Stimulated activated CD4-positive, alpha-beta T cell treated with anti-CD3 and anti-CD28 coated beads, Interleukin-1b, Interleukin-23, amount 100 ng/mL, for 1 hour (primary cell): ENCODE measurements around the gene MAGI1.
"Not testable (repeated sequence)": the region's sequence is repeated elsewhere in the genome, so short reads cannot be mapped to it uniquely, and the experiment has no call there.

Experiments used
- DNase-seq, 2 donors: peaks; one replicate each; pipeline ENCODE4 v3.0.0-alpha.2; 2020; ENCODE audit warnings: low read depth in 2 of 2

The MAGI1 gene

DNA sequence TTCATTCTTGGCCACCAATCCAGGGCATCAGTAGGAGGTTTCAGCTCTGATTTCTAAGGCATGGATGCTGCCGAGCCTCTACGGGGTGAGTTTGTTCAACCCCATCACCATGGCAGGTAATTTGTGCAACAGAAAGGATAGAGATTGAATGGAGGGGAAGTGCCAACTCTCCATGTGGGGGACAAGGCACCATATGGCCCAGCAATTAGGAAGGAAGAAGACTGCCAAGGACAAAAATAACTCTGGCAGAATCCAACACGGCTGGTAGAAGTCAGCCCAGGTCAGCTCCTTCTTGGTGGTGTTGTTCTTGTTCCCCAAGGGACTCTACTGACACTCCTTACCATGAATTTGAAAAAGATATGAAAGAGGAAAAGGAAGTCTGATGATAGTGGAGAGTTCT, 503.9 kb downstream of the MAGI1 start:
- DNase-seq = no peak

- no peak for DNase-seq
Measured at GRCh38 chr3:65532749-65533148, 506.0 kb downstream of the MAGI1 start.

DNA sequence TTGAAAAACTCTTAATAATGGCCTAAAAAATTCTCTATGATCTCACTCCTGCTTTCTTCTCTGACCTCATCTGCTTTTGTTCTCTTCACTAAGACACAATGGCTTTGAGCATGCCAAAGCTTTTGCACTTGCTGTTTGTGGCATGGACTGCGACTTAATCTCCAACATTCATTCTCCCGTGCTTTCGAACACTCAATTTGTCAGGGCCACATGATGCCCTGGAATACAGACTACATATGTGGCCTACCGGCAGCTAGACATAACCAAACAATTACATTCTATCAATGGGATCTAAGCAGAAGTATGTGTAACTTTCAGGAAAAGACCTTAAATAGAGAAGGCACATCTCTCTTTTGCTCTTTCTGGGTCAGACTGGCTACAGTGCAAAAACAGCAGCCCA, 506.5 kb downstream of the MAGI1 start:
- no peak for DNase-seq

- DNase-seq = no peak
Measured at GRCh38 chr3:65531499-65531898, 507.2 kb downstream of the MAGI1 start.

GRCh38 chr3:65526656-65527055, 512.1 kb downstream of the MAGI1 start:
- no peak for DNase-seq

GRCh38 chr3:65524584-65524983, 514.1 kb downstream of the MAGI1 start:
- DNase-seq = no peak

- DNase-seq = no peak
Measured at GRCh38 chr3:65523878-65524277, 514.8 kb downstream of the MAGI1 start.

DNA sequence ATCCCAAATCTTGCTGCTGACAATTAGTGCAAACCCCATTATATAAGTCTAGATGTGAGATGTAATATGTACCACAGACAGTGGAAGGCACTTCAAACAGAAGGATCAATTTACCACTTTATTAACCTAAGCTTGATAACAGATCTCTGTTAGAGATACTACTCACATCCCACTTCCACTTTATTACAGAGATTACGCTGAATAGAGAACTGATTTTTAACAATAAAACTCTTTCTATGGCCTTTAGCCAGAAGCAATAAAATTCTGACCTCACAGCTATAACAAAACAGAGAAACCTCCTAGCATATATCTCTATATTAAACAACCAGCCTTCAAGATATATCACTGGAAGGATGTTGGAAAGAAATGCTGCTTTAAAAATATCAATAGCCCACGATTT, 517.7 kb downstream of the MAGI1 start:
- DNase-seq = no peak

DNA sequence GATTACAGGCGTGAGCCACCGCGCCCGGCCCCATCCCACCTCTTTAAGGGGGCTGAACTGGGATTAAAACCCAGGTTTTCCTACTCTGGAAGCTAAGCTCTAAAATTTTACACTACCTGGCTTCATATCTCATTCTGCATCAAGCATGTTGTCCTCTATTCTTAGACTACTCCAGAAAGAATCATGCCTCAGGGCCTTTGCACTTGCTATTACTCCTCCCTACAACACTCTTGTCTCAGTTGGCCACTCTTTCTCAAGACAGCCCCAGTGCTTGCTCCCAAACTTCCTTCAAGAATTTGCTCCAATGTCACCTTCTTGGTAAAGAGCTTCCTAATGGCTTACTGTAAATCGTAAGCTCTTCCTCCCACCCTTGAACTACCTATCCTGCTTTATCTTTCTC, 521.7 kb downstream of the MAGI1 start:
- DNase-seq = no peak

DNA sequence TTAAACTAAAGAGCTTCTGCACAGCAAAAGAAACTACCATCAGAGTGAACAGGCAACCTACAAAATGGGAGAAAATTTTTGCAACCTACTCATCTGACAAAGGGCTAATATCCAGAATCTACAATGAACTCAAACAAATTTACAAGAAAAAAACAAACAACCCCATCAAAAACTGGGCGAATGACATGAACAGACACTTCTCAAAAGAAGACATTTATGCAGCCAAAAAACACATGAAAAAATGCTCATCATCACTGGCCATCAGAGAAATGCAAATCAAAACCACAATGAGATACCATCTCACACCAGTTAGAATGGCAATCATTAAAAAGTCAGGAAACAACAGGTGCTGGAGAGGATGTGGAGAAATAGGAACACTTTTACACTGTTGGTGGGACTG, 524.4 kb downstream of the MAGI1 start:
- not testable (repeated sequence) for DNase-seq

DNA sequence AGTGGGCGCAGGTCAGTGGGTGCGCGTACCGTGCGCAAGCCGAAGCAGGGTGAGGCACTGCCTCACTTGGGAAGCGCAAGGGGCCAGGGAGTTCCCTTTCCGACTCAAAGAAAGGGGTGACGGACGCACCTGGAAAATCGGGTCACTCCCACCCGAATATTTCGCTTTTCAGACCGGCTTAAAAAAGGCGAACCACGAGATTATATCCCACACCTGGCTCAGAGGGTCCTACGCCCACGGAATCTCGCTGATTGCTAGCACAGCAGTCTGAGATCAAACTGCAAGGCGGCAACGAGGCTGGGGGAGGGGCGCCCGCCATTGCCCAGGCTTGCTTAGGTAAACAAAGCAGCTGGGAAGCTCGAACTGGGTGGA, 529.3 kb downstream of the MAGI1 start:
- DNase-seq = not testable (repeated sequence)

GRCh38 chr3:65508750-65509422, 529.8 kb downstream of the MAGI1 start:
- DNase-seq = no peak

DNA sequence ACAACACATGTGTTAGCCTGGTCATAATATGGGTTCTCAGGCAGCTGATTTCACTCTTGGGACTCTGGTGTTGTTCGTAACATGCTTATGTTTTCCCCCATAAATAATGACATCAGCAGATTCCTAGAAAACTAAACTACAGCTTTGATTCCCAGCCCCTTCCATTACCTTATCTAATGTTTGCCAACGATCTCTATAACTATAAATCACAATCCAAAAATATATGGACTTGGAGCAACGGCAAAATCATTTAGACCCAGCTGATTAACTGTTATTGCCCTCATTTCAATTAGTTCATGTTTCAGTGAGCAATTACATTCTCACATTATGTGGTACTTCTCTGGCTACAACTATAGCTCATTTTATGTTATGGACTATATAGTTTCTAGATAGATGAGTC, 531.3 kb downstream of the MAGI1 start:
- no peak for DNase-seq

DNA sequence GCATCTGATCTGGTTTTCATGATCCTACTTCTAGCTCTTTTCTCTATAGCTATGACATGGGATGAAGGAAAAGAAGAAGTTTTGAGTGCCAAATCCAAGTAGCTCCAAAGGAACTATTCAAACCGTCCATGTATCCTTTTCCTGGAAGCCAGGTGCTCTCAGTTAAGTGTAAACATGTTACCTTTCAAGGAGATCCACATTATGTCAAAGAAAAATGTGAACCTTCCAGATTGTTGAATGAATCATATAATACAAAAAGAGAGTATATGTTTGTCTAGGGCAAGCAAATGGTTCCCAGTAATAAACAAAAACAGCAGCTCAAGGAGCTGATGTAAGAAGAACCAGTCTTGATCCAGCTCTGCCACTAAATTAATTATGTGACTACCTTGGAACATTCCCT, 534.9 kb downstream of the MAGI1 start:
- DNase-seq = no peak

DNA sequence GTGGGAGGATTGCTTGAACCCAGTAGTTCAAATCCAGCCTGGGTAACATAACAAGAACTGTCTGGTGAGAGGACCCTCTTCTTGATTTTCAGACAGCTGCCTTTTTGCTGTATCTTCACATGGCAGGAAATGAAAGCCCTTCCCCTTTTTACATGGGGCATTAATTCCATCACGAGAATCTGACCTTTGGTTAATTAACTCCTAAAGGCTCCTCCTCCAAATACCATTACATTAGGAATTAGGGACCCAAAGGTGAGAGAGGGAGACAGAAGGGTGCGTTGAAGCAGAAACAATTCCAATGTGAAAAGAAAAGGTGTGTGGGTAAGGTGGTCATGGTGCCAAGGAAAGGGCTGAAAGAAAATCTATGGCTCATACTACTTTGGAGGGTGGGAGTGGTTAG, 536.2 kb downstream of the MAGI1 start:
- no peak for DNase-seq

- no peak for DNase-seq
Measured at GRCh38 chr3:65500398-65501306, 538.1 kb downstream of the MAGI1 start.

- no peak for DNase-seq
Measured at GRCh38 chr3:65497846-65498245, 540.9 kb downstream of the MAGI1 start.

- no peak for DNase-seq
Measured at GRCh38 chr3:65497236-65497635, 541.5 kb downstream of the MAGI1 start.

DNA sequence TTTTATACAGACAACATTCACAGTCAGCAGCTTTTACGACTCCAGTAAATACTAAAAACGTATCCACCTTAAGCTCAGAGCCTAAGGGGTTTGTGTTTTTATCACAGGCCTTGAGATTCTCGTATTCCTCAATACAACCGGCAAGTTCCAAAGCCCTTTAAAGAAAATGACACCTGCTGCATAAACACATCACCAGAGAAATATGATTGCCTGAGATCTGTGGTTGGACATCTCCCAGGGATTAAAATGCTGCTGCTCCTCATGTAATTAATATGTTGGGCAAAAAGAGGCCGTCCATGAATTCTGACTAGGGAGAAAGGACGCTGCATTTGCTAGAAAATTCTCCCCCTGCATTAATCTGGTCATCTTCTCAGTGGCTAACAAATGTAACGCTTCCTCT, 544.8 kb downstream of the MAGI1 start:
- DNase-seq = no peak

GRCh38 chr3:65493371-65493882, 545.3 kb downstream of the MAGI1 start:
- DNase-seq = no peak

- no peak for DNase-seq
Measured at GRCh38 chr3:65492249-65492648, 546.5 kb downstream of the MAGI1 start.

GRCh38 chr3:65490114-65490513, 548.6 kb downstream of the MAGI1 start:
- DNase-seq = no peak

GRCh38 chr3:65489253-65489652, 549.5 kb downstream of the MAGI1 start:
- no peak for DNase-seq
